ENCODE measurements around the gene FICD.

Gene FICD

DNA sequence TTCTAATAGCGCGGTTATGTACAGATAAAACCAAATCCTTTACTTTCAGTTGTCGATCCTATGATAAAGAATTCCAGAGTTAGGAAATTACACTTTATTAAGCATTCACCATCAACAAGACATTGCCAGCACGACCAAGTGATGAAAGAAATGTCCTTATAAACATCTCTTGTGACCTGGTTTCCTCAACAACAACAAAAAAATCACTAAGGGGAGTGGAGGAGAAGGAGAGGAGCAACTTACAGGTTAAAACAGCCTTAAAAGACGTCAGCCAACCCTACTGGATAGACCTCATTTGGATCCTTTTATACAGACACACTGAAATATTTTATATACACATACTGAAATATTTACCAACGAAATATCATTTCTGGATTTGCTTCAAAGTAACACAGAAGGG, 23.1 kb downstream of the FICD start:
- H3K79me2 ChIP-seq (ENCODE audit: insufficient read depth, low read length) = 0 out of 2 replicates have a peak, but pooled peaks cover 11% of the 10 kb centered on the region
- peaks cover 20% of the 10 kb centered on the region for H3K4me1 ChIP-seq (ENCODE audit: insufficient read depth, low read length, severe bottlenecking)
- H3K4me2 ChIP-seq (ENCODE audit: low read length) = no peak overlapping the region
- H2AFZ ChIP-seq (ENCODE audit: low read length) = no peak overlapping the region
- no peaks in the 10 kb centered on the region for H3K9me3 ChIP-seq (ENCODE audit: low read length)
- no peak overlapping the region for H3K9ac ChIP-seq (ENCODE audit: low read length)
- H3K9me2 ChIP-seq (ENCODE audit: low read depth, low read length) = no peaks in the 10 kb centered on the region
- peaks cover 72% of the 10 kb centered on the region for H3K36me3 ChIP-seq (ENCODE audit: insufficient read depth, low read length)
- TF ChIP-seq EZH2 (IDR thresholded peaks at IDR 0.05; ENCODE audit: borderline replicate concordance, low read length) (no peak), CTCF (IDR thresholded peaks at IDR 0.05; ENCODE audit: low read length) (no peak)
- no peak overlapping the region for H3K27ac ChIP-seq (ENCODE audit: low read depth, low read length, poor library complexity, severe bottlenecking)
- H3K4me3 ChIP-seq (ENCODE audit: low read depth, low read length, poor library complexity, severe bottlenecking) = no peak overlapping the region
- no peaks in the 10 kb centered on the region for H3K27me3 ChIP-seq (ENCODE audit: insufficient read depth, low read length)
- no peaks in the 10 kb centered on the region for H4K20me1 ChIP-seq (ENCODE audit: insufficient read depth, low read length)
- no peaks in the 10 kb centered on the region for H3F3A ChIP-seq (ENCODE audit: insufficient read depth, low read length)

GRCh38 chr12:108538616-108539195, 23.6 kb downstream of the FICD start:
- H4K20me1 ChIP-seq (ENCODE audit: insufficient read depth, low read length) = no peaks in the 10 kb centered on the region
- H3K27ac ChIP-seq (ENCODE audit: low read depth, low read length, poor library complexity, severe bottlenecking) = no peak overlapping the region
- H3K79me2 ChIP-seq (ENCODE audit: insufficient read depth, low read length) = 0 out of 2 replicates have a peak, but pooled peaks cover 11% of the 10 kb centered on the region

GRCh38 chr12:108542320-108542719, 27.2 kb downstream of the FICD start:
- H3K9me3 ChIP-seq (ENCODE audit: low read length) = no peaks in the 10 kb centered on the region
- H3K27me3 ChIP-seq (ENCODE audit: insufficient read depth, low read length) = no peaks in the 10 kb centered on the region
- no peak overlapping the region for H3K9ac ChIP-seq (ENCODE audit: low read length)
- TF ChIP-seq EZH2 (IDR thresholded peaks at IDR 0.05; ENCODE audit: borderline replicate concordance, low read length) = no peak
- TF ChIP-seq CTCF (IDR thresholded peaks at IDR 0.05; ENCODE audit: low read length) = no peak
- no peak overlapping the region for H3K4me3 ChIP-seq (ENCODE audit: low read depth, low read length, poor library complexity, severe bottlenecking)
- no peaks in the 10 kb centered on the region for H3F3A ChIP-seq (ENCODE audit: insufficient read depth, low read length)
- no peaks in the 10 kb centered on the region for H4K20me1 ChIP-seq (ENCODE audit: insufficient read depth, low read length)
- H3K4me1 ChIP-seq (ENCODE audit: insufficient read depth, low read length, severe bottlenecking) = peaks cover 27% of the 10 kb centered on the region
- H3K4me2 ChIP-seq (ENCODE audit: low read length) = no peak overlapping the region
- peak overlapping the region; percentile 81 for H3K27ac ChIP-seq (ENCODE audit: low read depth, low read length, poor library complexity, severe bottlenecking)
- peaks cover 65% of the 10 kb centered on the region for H3K36me3 ChIP-seq (ENCODE audit: insufficient read depth, low read length)
- no peak overlapping the region for H2AFZ ChIP-seq (ENCODE audit: low read length)
- 0 out of 2 replicates have a peak, but pooled peaks cover 11% of the 10 kb centered on the region for H3K79me2 ChIP-seq (ENCODE audit: insufficient read depth, low read length)
- no peaks in the 10 kb centered on the region for H3K9me2 ChIP-seq (ENCODE audit: low read depth, low read length)

More at GRCh38 chr12:108538616-108539195, 23.6 kb downstream of the FICD start:
- Histone ChIP-seq H3K9ac (ENCODE audit: low read length) (no peak overlapping the region), H3K4me3 (ENCODE audit: low read depth, low read length, poor library complexity, severe bottlenecking) (no peak overlapping the region), H3K4me1 (ENCODE audit: insufficient read depth, low read length, severe bottlenecking) (peaks cover 20% of the 10 kb centered on the region), H3F3A (ENCODE audit: insufficient read depth, low read length) (no peaks in the 10 kb centered on the region), H3K27me3 (ENCODE audit: insufficient read depth, low read length) (no peaks in the 10 kb centered on the region), H2AFZ (ENCODE audit: low read length) (no peak overlapping the region), H3K4me2 (ENCODE audit: low read length) (no peak overlapping the region), H3K36me3 (ENCODE audit: insufficient read depth, low read length) (peaks cover 73% of the 10 kb centered on the region), H3K9me3 (ENCODE audit: low read length) (no peaks in the 10 kb centered on the region), H3K9me2 (ENCODE audit: low read depth, low read length) (no peaks in the 10 kb centered on the region)
- TF ChIP-seq EZH2 (IDR thresholded peaks at IDR 0.05; ENCODE audit: borderline replicate concordance, low read length) (no peak), CTCF (IDR thresholded peaks at IDR 0.05; ENCODE audit: low read length) (no peak)
